Measurements from ENCODE around the gene SIPA1L3.

- no peak for TF ChIP-seq CTCF (IDR thresholded peaks at IDR 0.05; ENCODE audit: low read length)
- no peak for TF ChIP-seq EZH2 (optimal IDR thresholded peaks at IDR 0.05; ENCODE audit: low read depth, low read length)
- no peak for TF ChIP-seq EZH2phosphoT487 (IDR thresholded peaks at IDR 0.05; ENCODE audit: low read length)
These were observed 92.6 kb downstream of the SIPA1L3 start for GRCh38 chr19:37999309-38000213.
